Renal cortical epithelial cell (primary cell): ENCODE data around the gene RFX3. TPM values are rescaled to one million over a fixed set of nuclear protein-coding genes. Genes with fewer than 3 reads are reported as not detected.

ENCODE experiments used
- DNase-seq: peaks from one replicate; pipeline ENCODE4 v3.0.0-alpha.2; 2011; ENCODE audit warnings: low read depth
- total RNA-seq: library from RNA; depleted of rRNA; stranded (reverse); fragments of >200 nt; gene quantifications from 2 replicates; pipeline ENCODE4 v1.2.3, GENCODE V29; 2014

Gene RFX3
- total RNA-seq: 1.6 and 10.8 TPM in 2 replicates

DNA sequence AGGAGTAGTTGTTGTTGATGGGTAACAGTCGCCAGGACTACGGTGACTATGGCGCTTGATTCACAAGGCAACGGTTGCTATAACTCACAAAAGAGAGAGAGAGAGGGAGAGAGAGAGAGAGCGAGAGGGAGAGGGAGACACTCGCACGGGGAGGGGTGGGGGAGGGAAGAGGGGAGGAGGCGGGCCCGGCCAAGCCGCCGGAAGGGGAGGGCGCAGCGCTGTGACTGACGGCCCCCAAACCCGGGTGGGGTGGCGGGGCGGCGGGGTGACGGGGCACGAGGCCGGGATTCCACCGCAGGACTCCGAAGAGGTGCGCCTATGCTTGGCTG lies at the start of gene RFX3:
RFX3 (minus strand) TSS at position 166 of the 329 bp plus-strand sequence. CDS start 130,413 bp downstream, outside the sequence.
- DNase-seq: peak; percentile 95

DNA sequence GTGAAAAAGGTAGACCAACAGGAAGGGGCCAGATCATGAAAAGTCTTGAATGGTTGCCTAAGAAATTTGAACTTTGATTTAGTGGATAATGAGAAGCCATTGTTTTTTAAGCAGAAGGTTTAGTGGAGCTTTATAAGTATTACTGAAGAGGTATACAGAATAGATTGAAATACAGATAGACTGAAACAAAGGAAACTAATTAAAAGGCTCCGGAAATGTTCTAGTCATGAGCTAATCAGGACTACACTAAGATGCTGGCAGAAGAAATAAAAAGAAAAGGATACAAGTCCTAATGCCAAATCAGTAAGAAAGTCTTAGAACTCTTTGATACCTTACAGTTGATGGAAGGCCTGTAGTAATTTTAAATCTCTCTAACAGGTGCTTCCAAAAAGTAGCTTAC lies 45.7 kb upstream of the RFX3 start:
- DNase-seq: no peak

DNA sequence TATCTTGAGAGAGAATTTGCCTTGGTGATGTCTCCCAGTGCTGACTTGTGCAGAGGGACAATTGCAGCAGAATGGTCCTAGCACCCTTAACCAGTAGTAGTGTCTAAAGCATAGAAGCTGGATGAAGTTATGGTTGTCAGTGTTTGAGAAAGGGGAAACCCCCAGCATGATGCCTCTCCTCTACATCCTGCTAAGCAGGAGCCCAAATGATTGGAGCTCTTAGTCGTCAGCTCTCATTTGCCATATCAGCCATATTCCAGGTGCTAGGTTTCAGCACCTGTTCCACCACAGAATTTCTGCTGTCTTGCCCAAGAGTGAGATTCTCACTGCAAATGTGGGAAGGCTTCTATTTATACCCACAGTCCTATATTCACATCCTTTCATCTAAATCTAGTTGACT lies 43.7 kb upstream of the RFX3 start:
- no peak for DNase-seq

DNA sequence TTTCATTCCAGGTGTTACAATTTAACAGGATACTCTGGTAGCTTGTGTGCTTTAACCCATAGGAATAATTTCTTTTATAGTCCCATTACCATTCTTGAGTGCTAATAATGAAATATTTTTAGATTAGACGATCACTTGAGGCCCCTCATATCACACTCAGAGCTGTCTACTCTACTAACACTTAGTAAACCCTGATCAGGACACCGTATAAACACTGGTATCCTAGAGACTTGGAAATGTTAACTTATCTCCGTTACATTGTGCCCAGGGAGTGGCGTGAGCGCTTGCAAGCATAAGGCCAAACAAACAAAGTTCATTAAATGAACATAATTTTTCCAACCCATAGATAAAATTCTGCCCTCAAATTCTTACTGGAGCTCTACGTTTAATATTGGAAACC lies 42.2 kb upstream of the RFX3 start:
- no peak for DNase-seq

DNA sequence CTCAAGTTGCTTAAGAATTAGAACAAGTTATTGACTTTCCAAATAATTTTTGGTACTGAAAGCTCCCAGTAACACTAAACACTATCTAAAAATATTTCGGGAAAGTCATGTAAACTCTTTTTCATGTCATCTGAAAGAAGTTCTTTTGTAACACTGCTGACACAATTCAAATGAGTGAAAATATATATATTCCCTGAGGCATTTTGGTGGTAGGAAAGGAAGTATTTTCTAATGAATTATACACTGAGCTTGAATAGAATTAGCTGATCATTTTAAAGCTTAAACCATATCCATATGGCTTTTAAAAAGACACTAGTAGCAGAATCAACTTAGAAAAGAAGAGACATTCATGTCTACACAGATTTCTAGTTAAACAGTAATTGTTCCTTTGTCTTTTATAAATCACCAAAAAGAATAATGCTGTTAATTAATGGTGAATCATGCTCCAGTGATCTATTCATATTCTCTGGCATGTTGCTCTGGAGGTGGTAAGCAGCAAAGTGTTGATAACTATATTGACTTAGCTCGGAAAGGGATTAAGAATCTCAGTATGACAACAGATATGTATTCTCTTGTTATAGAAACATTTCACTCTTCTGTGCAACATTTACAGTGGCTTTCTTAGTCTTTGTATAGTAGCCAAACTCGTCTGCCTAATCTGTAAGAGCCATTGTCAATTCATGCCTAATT lies 27.4 kb upstream of the RFX3 start:
- peak; percentile 36 for DNase-seq

DNA sequence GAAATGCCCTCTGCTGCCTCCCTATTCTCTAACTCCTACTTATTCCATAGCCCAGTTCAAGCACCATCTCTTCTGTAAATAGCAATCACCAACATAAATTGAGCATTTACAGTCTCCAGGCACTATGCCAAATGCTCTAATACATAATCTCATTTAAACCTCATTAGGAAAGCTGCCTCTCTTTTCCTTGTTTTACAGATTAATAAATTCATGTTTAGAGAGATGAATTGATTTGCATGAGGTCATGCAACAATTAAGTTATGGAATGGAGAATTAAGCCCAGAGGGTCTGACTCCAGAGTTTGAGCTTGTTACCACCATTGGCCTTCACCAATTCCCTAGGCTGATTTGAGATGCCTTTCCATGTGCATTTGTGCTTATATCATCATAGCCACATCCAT lies 23.4 kb upstream of the RFX3 start:
- DNase-seq: no peak

DNA sequence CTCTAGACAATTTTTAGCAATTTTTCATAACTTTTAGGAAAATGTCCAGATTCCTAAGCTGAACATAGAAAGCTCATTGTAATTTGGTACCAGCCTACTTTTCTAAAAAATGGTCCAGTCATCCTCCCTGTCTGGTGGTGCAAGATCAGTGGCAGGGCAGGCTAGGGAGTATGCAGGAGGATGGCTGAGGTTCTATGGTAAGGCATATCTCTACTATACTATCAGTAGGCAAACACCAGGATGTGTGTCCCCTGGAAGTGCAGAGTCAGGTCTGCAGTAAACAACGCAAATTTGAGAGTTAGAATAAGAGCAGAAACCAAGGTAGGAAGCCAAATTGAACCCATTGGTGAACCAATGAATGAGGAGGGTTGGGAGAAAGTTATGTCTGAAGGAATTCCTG lies 22.8 kb upstream of the RFX3 start:
- DNase-seq: no peak

DNA sequence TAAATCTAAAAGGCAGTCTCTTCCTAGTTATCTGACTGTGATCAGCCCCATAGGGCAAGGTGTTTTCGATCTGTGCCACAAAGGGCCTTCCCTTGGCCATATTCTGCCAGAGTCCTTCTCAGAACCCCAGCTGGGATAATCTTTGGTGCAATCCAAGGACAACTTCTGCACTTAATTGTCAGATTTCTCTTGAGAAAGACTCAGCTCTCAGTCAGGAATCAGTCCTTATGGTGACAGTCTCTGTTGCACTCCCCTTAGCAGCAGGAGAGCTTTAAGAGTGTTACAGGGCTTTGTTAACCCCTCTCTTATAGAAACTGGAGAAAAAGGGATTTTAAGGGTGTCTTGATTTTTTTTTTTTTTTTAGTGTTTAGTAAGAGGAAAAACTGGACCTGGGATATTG lies 15.4 kb upstream of the RFX3 start:
- no peak for DNase-seq

DNA sequence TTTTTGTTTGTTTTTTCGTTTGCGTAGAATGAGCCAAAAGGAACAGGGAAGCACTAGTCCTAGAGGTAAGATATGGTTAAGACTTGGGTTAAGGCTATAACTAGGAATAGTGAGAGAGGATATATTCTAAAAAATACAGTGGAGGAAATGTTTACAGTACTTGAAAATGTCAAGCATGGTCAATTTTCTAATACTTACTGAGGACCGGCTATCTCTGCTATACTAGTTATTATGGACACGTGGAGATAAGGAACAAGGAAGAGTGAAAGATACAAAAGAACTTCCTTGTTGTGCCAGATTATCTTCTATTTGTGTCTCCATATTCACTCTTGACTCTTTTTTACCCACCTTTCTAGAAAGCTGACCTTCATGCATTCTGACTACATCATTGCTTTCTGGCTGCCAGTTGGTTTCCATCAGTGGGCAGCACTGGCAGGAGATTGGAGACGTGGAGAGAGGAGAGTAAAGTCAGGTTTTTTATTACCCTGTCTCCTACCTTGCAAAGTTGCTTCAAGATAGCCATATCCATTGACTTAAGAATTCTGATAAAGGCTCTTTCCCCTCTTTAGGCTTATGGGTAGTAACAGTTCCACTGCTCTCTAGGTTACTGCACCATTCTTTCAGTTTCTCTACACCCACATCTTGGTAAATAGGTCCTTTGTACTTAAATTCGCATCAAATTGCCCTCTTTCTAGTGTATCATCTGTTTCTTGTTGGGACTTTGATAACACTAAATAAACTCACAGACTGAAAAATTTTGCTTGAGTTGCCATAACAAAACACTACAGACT lies 9.0 kb upstream of the RFX3 start:
- no peak for DNase-seq

DNA sequence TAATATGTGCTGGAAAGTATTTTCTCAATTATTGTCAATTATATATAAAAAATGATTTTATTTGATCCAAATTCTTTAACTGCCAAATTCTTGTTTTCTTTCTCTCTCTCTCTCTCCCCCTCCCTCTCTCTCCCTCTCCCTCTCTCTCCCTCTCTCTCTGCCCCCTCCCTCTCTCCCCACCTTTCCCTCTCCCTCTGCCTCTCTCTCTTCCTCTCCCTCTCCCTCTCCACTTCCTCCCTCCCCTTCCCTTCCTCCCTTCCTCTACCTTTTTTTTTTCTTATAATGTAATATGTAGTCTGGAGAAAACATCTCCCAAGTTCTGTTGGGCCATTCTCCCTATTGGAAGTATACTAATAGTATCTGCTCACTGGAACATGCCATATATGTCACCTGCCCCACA lies 6.4 kb upstream of the RFX3 start:
- DNase-seq: no peak

DNA sequence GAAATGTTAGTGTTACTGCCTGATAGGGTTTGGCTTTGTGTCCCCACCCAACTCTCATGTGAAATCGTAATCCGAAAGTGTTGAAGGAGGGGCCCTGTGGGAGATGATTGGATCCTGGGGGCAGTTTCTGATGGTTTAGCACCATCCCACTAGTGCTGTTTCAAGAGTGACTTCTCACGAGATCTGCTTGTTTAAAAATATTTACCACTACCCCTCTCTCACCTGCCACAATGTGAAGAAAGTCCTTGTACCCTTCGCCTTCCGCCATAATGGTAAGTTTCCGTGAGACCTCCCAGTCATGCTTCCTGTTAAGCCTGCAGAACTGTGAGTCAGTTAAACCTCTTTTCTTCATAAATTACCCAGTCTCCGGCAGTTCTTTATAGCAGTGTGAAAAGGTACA lies 2.6 kb upstream of the RFX3 start:
- DNase-seq: no peak

DNA sequence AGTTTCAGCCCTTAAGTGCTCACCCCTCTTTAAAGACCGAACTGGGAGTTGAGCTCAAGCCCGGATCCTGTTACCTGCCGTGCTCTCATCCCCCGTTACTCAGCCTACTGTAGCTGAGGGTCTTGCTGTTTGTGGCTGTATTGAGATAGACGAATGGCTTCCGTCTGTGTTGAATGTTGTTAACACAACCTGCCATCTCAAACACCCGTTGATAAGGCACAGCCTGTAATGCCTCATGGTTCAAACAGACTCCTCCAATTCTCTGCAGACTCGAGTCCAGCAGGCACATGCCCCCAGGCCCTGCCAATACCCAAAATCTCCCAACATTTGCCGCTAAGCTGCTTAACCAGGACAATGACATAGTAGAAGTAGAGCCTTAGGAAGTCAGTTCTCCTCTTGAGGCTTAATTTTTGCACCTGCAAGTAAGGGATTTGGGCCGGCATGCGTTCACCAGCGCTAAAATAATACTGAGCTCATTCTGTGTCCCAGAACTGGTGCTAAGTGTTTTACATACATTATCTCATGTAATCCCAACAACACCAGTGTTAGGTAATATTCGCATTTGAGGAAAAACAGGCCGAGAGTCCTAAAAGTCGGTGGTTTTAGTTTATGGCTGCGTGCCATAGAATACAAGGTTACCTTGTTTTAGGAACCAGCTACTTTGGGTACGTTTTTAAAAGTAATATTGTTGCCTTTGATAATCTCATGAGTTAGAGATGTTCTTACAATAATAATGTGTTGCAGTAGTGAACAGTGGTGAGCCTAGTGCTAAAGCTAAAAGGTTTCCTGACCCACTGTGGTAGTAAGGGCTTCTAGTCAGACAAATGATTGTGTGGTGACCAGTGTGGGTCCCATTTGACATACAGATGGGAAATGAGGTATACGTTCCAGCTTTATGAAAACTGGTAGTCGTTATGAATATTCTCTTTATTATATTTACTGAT lies 1.5 kb upstream of the RFX3 start:
- DNase-seq: peak; percentile 25

DNA sequence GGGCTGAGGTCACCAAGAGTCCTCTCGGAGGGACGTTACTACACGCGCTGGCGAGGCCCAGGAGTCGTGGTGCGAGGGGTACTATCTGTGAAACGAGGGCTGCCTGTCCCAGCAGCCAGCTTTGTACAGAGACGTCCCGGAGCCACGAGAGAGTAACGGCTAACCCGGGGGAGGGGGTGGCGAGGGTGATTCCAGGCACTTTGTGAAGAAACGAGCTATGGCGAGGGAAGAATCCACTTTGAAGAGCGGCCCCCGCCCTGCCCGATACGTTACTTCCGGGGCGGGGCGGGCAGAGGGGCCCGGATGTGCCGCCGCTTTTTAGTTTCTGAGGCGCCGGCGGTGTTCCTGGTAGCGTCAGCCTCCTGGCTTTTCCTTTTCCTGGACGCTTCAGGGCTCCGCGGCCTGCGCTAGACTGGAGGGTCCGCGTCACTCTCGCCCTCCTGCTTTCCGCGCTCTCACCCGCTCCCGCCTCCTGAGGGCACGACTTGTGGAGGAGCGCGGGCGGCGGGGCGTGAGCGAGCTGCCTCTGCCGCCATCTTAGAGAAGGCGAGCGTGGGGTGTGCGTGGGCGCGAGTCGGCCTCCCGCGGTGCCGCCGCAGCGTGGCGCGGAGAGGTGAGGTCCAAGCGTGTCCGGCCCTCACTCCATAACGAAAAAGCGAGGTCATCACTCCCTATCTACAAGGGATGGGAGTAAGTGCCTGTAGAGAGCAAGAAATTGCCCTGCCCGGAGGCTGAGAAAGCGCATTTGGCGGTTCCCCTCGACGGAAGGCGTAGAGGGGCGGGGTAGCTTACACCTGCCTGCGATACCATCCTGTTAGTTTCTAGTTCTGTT lies 580 bp upstream of the RFX3 start:
- DNase-seq: peak; percentile 54

DNA sequence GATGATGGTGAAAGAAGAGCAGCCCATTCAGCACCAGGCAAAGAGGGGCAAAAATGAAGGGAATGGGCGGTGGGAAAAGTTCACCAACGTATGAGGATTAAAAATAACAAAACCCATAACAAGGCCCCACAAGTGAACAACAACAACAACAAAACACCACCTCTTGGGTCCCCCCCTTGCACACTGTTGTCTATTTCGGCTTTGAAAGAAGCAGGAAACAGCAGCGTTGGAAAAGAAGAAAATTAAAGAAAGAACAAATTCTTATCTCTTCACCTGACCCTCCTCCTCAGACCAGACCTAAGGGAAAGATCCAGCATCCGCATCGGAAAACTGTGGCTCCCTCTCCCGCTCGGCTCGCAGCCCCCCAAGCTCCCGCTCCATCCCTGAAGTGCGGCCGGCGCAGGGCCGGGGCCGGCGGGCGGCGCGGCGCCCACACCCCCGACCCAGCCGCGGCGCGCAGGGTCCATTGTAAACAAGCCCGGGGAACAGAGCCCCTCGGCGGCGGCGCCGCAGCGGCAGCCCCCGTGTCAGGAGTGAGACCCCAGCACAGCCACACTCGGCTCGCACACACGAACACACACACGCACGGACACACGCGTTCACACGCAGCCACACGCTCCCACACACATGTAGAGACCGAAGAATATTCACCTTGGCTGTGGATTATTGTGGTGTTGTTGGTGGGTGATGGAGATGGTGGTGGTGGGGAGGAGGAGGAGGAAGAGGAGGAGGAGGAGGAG lies 535 bp downstream of the RFX3 start:
- no peak for DNase-seq

DNA sequence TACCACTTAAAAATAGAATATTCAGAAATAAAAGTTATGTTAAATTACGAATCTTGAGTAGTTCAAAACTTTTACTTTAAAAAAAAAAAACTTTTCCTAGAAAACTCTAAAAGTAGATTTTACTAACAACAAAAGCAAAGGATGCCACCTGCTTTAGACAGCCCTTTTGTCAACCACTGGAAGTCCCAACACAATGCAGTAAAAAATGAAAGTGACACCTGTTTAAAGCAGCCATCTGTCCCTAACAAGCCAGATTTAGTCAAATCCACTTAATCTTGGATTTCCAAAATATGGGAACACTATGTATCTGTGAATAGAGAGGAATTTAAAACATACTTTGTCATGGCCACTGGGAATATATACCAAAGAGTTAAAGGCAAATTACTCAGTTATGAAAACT lies 3.8 kb downstream of the RFX3 start:
- DNase-seq: no peak

DNA sequence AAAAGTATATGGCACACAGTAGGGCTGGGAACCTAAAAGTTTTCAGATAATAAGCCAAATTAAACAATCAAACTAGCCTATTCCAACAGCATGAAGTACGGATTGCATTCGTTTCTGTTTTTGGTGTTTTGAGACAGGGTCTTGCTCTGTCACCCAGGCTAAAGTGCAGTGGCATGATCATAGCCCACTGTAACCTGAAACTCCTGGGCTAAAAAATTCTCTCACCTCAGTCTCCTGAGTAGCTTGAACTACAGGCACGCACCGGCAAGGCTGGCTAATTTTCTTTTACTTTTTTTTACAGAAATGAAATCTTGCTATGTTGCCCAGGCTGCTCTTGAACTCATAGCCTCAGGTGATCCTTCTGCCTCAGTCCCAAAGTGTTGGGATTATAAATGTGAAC lies 5.2 kb downstream of the RFX3 start:
- DNase-seq: no peak

DNA sequence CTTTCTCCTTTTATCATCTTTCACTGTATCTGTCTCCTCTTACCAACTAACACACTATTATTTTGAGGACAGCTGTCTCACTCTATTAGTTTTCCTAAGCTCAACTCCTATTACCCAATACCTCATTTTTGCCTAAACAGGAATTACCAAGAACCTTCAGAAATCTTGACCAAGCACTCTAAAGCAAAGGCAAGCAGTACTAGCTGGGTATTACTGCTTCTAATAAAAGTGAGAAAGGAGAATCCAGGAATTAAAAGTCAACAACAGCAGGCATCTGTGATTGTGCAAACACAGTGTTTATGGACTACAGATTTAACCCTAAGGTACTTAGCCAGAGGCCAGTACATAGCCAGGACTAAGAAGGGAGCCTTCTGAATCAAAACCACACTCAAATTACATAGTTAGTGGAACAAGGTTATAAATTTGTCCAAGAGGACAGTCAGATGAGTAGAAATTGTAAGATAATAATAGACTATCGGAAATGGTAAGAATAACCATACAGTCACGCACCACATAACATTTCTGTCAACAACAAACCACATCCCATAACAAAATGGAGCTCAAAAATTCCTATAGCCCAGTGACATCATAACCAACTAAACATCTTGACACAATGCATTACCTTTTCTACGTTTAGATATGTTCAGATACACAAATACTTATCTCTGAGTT lies 8.3 kb downstream of the RFX3 start:
- peak; percentile 21 for DNase-seq

DNA sequence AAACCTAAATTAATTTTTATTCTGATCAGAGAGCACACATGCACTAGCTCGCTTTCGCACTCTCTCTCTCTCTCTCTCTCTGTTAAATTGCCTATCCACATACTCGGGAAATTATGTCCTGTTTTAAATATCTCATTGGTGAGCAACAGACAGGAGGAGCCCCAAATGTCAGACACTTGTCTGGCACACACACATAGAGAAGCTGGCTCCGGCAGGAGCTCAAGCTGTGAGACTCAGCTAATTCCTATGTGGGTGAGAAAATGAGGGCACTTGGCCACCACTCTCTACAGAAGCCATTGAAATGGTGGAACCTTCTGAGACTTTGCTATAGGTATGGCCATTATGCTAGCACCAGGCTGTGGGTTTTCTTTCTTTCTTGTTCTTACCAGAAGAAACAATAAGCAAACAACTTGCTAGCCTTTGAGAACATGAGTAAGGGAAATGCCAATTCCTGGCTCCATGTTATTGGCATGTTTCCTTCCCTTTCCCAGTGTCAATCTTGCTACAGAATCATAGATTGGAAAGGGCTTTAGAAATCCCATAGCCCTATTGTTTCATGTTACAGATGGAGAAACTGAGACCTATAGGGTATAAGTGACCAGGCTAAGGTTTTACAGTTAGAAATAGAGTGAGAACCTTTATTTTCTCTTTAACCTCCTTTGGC lies 9.0 kb downstream of the RFX3 start:
- DNase-seq: no peak

DNA sequence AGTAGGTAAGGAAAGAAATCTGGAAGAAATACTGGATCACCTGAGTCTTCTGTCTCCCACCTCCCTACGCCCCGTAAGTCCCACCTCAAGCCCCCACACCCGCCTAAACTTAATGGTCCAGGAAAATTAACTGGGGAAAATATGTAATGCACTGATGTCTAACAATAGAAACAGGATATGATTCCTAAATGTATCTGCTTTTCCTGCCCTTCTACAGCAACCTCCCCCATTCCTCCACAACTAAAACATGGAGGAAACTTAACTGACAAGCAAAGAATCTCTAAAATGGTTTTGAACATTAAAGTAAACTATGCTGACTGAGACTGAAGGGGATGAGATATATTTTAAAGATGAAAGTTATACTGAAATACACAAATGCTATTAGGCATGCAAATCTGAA lies 10.4 kb downstream of the RFX3 start:
- no peak for DNase-seq

DNA sequence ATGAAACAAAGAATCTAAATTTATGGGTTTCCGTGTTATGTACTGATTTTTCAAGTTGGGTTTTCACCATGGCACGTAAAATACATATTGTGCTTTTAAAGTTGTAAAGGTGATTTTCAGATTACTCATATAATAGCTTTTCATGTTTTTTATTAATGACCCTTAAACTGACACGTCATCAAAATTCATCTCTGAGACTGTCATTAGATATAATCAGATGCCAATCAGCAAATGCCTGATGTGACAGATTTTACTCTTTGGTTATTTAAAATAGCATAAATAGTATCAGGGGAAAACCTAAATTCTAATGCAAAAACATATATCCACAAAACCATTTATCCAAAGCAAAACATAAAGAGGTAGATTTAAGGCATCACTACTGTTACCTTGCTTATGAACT lies 11.0 kb downstream of the RFX3 start:
- no peak for DNase-seq
